GM23338 (cell line): ENCODE data around the gene TRIOBP. TPM values are rescaled to one million over a fixed set of nuclear protein-coding genes. Genes with fewer than 3 reads are reported as not detected.

ENCODE experiments used
- ATAC-seq: fragments of 200-7000 bp; cut with Tn5 transposase; 3 replicates; pipeline ENCODE4 v1.9.1; 2020
- DNase-seq: peaks from one replicate; pipeline ENCODE4 v3.0.0-alpha.2; 2015; ENCODE audit warnings: low spot score
- H2AFZ ChIP-seq: fragments of 200-600 bp; sonication (generic); 2 replicates; pipeline ENCODE4 v1.8.0; 2016; ENCODE audit warnings: antibody characterized with exemption, mild to moderate bottlenecking, moderate library complexity
- H3F3A ChIP-seq: fragments of 200-600 bp; sonication (generic); replicated peaks from 2 replicates; pipeline ENCODE4 v1.8.0; 2017; ENCODE audit warnings: antibody characterized with exemption, mixed run types, low read depth
- H3K27ac ChIP-seq: fragments of 200-600 bp; sonication (generic); 2 replicates; pipeline ENCODE4 v1.6.1; 2016; ENCODE audit warnings: low read depth
- H3K27me3 ChIP-seq: fragments of 200-600 bp; sonication (generic); 2 replicates; pipeline ENCODE4 v1.8.0; 2016; ENCODE audit warnings: mild to moderate bottlenecking, mixed run types, moderate library complexity; ENCODE audit not compliant: insufficient read depth
- H3K36me3 ChIP-seq: fragments of 200-600 bp; sonication (generic); 2 replicates; pipeline ENCODE4 v1.8.0; 2016; ENCODE audit warnings: mild to moderate bottlenecking; ENCODE audit not compliant: insufficient read depth
- H3K4me1 ChIP-seq: fragments of 200-600 bp; sonication (generic); 2 replicates; pipeline ENCODE4 v1.8.0; 2016; ENCODE audit warnings: mild to moderate bottlenecking, moderate library complexity; ENCODE audit not compliant: insufficient read depth
- H3K4me2 ChIP-seq: fragments of 200-600 bp; sonication (generic); 2 replicates; pipeline ENCODE4 v1.7.1; 2017; ENCODE audit warnings: mixed run types
- H3K4me3 ChIP-seq: fragments of 200-600 bp; sonication (generic); 2 replicates; pipeline ENCODE4 v1.6.1; 2016; ENCODE audit warnings: mixed run types
- H3K79me2 ChIP-seq: fragments of 200-600 bp; sonication (generic); replicated peaks from 2 replicates; pipeline ENCODE4 v1.8.0; 2017; ENCODE audit warnings: mild to moderate bottlenecking; ENCODE audit not compliant: insufficient read depth
- H3K9me2 ChIP-seq: fragments of 200-600 bp; sonication (generic); 2 replicates; pipeline ENCODE4 v1.8.0; 2017; ENCODE audit not compliant: insufficient read depth
- H4K20me1 ChIP-seq: fragments of 200-600 bp; sonication (generic); replicated peaks from 2 replicates; pipeline ENCODE4 v1.8.0; 2017; ENCODE audit warnings: mild to moderate bottlenecking; ENCODE audit not compliant: insufficient read depth
- H3K27ac Mint-ChIP-seq: 2 replicates; pipeline ENCODE4 v1.8.0; 2020; ENCODE audit warnings: inconsistent platforms, mild to moderate bottlenecking, moderate library complexity, mixed read lengths
- H3K27me3 Mint-ChIP-seq: 3 replicates; pipeline ENCODE4 v1.8.0; 2022; ENCODE audit warnings: low read depth, mild to moderate bottlenecking, moderate library complexity, mixed read lengths, inconsistent platforms; ENCODE audit not compliant: insufficient read depth, poor library complexity
- H3K36me3 Mint-ChIP-seq: 3 replicates; pipeline ENCODE4 v1.8.0; 2021; ENCODE audit warnings: low read depth, mild to moderate bottlenecking, inconsistent platforms, moderate library complexity, mixed read lengths
- H3K4me1 Mint-ChIP-seq: 3 replicates; pipeline ENCODE4 v1.8.0; 2020; ENCODE audit warnings: mild to moderate bottlenecking, inconsistent platforms, mixed read lengths
- H3K4me3 Mint-ChIP-seq: 3 replicates; pipeline ENCODE4 v1.8.0; 2021; ENCODE audit warnings: moderate library complexity, mild to moderate bottlenecking, inconsistent platforms, mixed read lengths
- H3K9me3 Mint-ChIP-seq: 3 replicates; pipeline ENCODE4 v1.8.0; 2020; ENCODE audit warnings: moderate library complexity, mild to moderate bottlenecking, inconsistent platforms, mixed read lengths
- CREB1 ChIP-seq: fragments of 250-450 bp; sonication (Bioruptor Pico); IDR thresholded peaks from 2 replicates; pipeline ENCODE4 v1.5.0; 2020; ENCODE audit warnings: low read depth, mild to moderate bottlenecking, moderate library complexity
- EZH2 ChIP-seq: fragments of 200-600 bp; sonication (generic); IDR thresholded peaks from one replicate; pipeline ENCODE4 v1.8.0; 2017; ENCODE audit warnings: antibody characterized with exemption, mild to moderate bottlenecking, low read depth; ENCODE audit not compliant: unreplicated experiment
- EZH2phosphoT487 ChIP-seq: fragments of 200-600 bp; sonication (generic); IDR thresholded peaks from one replicate; pipeline ENCODE4 v1.8.1; 2018; ENCODE audit warnings: antibody characterized with exemption; ENCODE audit not compliant: unreplicated experiment
- JUNB ChIP-seq: IDR thresholded peaks from one replicate; pipeline ENCODE4 v1.6.1; 2016; ENCODE audit warnings: antibody characterized with exemption; ENCODE audit not compliant: unreplicated experiment
- NANOG ChIP-seq: IDR thresholded peaks from 2 replicates; pipeline ENCODE4 v1.6.1; 2016; ENCODE audit warnings: antibody characterized with exemption, borderline replicate concordance
- POLR2AphosphoS5 ChIP-seq: IDR thresholded peaks from 2 replicates; pipeline ENCODE4 v1.6.1; 2016; ENCODE audit warnings: antibody characterized with exemption, low read depth
- STAT1 ChIP-seq: IDR thresholded peaks from one replicate; pipeline ENCODE4 v1.6.1; 2016; ENCODE audit warnings: antibody characterized with exemption; ENCODE audit not compliant: unreplicated experiment
- ZNF114 ChIP-seq: fragments of 250-450 bp; sonication (Bioruptor Pico); IDR thresholded peaks from 2 replicates; pipeline ENCODE4 v1.5.0; 2020; ENCODE audit warnings: mild to moderate bottlenecking, moderate library complexity
- ZNF331 ChIP-seq: fragments of 250-450 bp; sonication (Bioruptor Pico); IDR thresholded peaks from 2 replicates; pipeline ENCODE4 v1.5.0; 2020; ENCODE audit warnings: low read depth, mild to moderate bottlenecking, moderate library complexity
- polyA plus RNA-seq: library from polyadenylated mRNA; unstranded; fragments of >200 nt; fragmentation: Nextera tagmentation; extraction: Ambion mirVana; gene quantifications from 2 replicates; pipeline ENCODE4 v1.2.1, GENCODE V29; 2016
- total RNA-seq: library from RNA; depleted of rRNA; stranded (reverse); fragments of >200 nt; shearing (Covaris generic); gene quantifications from 2 replicates; pipeline ENCODE4 v1.2.3, GENCODE V29; 2014
- TF ChIP-seq, protein P1 (sequence below): fragments of 250-450 bp; sonication (Bioruptor Pico); IDR thresholded peaks from 2 replicates; pipeline ENCODE4 v1.5.0; 2020; ENCODE audit warnings: mild to moderate bottlenecking, moderate library complexity
- TF ChIP-seq, protein P2 (sequence below): IDR thresholded peaks from one replicate; pipeline ENCODE4 v1.6.1; 2018; ENCODE audit warnings: antibody characterized with exemption; ENCODE audit not compliant: unreplicated experiment
- TF ChIP-seq, protein P3 (sequence below), 2 experiments: fragments of 200-600 bp in 1 of 2; sonication (generic) in 1 of 2; conservative IDR thresholded peaks; 2 replicates each; pipeline versions ENCODE4 v1.5.1 to v1.6.1; 2016 to 2017; ENCODE audit warnings: antibody characterized with exemption in 2 of 2, low read depth in 2 of 2, mild to moderate bottlenecking in 2 of 2, moderate library complexity in 1 of 2
- TF ChIP-seq, protein P4 (sequence below): IDR thresholded peaks from 2 replicates; pipeline ENCODE4 v1.6.1; 2016; ENCODE audit warnings: antibody characterized with exemption

TRIOBP gene
- total and polyA plus RNA-seq, 2 experiments from 2014 or later, result 21.4 to 48.4 TPM

GRCh38 chr22:37703906-37704305 lies 7.1 kb downstream of the TRIOBP start:
- Mint-ChIP-seq H3K36me3 (peaks cover 58% of the 10 kb centered on the region), H3K4me3 (no peak overlapping the region)
- H3K79me2 ChIP-seq, result no peaks in the 10 kb centered on the region

More at GRCh38 chr22:37703906-37704305, 7.1 kb downstream of the TRIOBP start:
- peaks cover 11% of the 10 kb centered on the region for H3K27me3 Mint-ChIP-seq
- no peak for ATAC-seq
- Histone ChIP-seq H3K27ac (no peak overlapping the region), H3K4me3 (no peak overlapping the region), H2AFZ (no peak overlapping the region), H3K9me2 (no peaks in the 10 kb centered on the region), H3F3A (no peaks in the 10 kb centered on the region; the same call in 1 of the 2 replicates), H3K4me1 (no peaks in the 10 kb centered on the region), H3K4me2 (no peak overlapping the region), H3K27me3 (no peaks in the 10 kb centered on the region), H4K20me1 (no peaks in the 10 kb centered on the region; the same call in 1 of the 2 replicates), H3K36me3 (peaks cover 23% of the 10 kb centered on the region; the same call in 1 of the 2 replicates)
- TF ChIP-seq STAT1, result no peak
- TF ChIP-seq NANOG, result no peak
- no peak for TF ChIP-seq ZNF331 (CRISPR knock-in tag)
- no peak for TF ChIP-seq CREB1 (CRISPR knock-in tag)
- TF ChIP-seq, protein P1, sequence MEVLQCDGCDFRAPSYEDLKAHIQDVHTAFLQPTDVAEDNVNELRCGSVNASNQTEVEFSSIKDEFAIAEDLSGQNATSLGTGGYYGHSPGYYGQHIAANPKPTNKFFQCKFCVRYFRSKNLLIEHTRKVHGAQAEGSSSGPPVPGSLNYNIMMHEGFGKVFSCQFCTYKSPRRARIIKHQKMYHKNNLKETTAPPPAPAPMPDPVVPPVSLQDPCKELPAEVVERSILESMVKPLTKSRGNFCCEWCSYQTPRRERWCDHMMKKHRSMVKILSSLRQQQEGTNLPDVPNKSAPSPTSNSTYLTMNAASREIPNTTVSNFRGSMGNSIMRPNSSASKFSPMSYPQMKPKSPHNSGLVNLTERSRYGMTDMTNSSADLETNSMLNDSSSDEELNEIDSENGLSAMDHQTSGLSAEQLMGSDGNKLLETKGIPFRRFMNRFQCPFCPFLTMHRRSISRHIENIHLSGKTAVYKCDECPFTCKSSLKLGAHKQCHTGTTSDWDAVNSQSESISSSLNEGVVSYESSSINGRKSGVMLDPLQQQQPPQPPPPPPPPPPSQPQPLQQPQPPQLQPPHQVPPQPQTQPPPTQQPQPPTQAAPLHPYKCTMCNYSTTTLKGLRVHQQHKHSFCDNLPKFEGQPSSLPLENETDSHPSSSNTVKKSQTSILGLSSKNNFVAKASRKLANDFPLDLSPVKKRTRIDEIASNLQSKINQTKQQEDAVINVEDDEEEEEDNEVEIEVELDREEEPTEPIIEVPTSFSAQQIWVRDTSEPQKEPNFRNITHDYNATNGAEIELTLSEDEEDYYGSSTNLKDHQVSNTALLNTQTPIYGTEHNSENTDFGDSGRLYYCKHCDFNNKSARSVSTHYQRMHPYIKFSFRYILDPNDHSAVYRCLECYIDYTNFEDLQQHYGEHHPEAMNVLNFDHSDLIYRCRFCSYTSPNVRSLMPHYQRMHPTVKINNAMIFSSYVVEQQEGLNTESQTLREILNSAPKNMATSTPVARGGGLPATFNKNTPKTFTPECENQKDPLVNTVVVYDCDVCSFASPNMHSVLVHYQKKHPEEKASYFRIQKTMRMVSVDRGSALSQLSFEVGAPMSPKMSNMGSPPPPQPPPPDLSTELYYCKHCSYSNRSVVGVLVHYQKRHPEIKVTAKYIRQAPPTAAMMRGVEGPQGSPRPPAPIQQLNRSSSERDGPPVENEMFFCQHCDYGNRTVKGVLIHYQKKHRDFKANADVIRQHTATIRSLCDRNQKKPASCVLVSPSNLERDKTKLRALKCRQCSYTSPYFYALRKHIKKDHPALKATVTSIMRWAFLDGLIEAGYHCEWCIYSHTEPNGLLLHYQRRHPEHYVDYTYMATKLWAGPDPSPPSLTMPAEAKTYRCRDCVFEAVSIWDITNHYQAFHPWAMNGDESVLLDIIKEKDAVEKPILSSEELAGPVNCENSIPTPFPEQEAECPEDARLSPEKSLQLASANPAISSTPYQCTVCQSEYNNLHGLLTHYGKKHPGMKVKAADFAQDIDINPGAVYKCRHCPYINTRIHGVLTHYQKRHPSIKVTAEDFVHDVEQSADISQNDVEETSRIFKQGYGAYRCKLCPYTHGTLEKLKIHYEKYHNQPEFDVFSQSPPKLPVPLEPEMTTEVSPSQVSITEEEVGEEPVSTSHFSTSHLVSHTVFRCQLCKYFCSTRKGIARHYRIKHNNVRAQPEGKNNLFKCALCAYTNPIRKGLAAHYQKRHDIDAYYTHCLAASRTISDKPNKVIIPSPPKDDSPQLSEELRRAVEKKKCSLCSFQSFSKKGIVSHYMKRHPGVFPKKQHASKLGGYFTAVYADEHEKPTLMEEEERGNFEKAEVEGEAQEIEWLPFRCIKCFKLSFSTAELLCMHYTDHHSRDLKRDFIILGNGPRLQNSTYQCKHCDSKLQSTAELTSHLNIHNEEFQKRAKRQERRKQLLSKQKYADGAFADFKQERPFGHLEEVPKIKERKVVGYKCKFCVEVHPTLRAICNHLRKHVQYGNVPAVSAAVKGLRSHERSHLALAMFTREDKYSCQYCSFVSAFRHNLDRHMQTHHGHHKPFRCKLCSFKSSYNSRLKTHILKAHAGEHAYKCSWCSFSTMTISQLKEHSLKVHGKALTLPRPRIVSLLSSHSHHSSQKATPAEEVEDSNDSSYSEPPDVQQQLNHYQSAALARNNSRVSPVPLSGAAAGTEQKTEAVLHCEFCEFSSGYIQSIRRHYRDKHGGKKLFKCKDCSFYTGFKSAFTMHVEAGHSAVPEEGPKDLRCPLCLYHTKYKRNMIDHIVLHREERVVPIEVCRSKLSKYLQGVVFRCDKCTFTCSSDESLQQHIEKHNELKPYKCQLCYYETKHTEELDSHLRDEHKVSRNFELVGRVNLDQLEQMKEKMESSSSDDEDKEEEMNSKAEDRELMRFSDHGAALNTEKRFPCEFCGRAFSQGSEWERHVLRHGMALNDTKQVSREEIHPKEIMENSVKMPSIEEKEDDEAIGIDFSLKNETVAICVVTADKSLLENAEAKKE (CRISPR knock-in tag), result no peak
- TF ChIP-seq ZNF114, result no peak
- TF ChIP-seq, protein P2, sequence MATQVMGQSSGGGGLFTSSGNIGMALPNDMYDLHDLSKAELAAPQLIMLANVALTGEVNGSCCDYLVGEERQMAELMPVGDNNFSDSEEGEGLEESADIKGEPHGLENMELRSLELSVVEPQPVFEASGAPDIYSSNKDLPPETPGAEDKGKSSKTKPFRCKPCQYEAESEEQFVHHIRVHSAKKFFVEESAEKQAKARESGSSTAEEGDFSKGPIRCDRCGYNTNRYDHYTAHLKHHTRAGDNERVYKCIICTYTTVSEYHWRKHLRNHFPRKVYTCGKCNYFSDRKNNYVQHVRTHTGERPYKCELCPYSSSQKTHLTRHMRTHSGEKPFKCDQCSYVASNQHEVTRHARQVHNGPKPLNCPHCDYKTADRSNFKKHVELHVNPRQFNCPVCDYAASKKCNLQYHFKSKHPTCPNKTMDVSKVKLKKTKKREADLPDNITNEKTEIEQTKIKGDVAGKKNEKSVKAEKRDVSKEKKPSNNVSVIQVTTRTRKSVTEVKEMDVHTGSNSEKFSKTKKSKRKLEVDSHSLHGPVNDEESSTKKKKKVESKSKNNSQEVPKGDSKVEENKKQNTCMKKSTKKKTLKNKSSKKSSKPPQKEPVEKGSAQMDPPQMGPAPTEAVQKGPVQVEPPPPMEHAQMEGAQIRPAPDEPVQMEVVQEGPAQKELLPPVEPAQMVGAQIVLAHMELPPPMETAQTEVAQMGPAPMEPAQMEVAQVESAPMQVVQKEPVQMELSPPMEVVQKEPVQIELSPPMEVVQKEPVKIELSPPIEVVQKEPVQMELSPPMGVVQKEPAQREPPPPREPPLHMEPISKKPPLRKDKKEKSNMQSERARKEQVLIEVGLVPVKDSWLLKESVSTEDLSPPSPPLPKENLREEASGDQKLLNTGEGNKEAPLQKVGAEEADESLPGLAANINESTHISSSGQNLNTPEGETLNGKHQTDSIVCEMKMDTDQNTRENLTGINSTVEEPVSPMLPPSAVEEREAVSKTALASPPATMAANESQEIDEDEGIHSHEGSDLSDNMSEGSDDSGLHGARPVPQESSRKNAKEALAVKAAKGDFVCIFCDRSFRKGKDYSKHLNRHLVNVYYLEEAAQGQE, result no peak
- TF ChIP-seq, protein P3, sequence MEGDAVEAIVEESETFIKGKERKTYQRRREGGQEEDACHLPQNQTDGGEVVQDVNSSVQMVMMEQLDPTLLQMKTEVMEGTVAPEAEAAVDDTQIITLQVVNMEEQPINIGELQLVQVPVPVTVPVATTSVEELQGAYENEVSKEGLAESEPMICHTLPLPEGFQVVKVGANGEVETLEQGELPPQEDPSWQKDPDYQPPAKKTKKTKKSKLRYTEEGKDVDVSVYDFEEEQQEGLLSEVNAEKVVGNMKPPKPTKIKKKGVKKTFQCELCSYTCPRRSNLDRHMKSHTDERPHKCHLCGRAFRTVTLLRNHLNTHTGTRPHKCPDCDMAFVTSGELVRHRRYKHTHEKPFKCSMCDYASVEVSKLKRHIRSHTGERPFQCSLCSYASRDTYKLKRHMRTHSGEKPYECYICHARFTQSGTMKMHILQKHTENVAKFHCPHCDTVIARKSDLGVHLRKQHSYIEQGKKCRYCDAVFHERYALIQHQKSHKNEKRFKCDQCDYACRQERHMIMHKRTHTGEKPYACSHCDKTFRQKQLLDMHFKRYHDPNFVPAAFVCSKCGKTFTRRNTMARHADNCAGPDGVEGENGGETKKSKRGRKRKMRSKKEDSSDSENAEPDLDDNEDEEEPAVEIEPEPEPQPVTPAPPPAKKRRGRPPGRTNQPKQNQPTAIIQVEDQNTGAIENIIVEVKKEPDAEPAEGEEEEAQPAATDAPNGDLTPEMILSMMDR (conservative IDR thresholded peaks at IDR 0.05; ENCODE audit: low read depth in 2 of 2), result no peak
- TF ChIP-seq EZH2phosphoT487, result no peak
- TF ChIP-seq EZH2, result no peak
- TF ChIP-seq JUNB, result no peak
- TF ChIP-seq POLR2AphosphoS5, result no peak
- TF ChIP-seq, protein P4, sequence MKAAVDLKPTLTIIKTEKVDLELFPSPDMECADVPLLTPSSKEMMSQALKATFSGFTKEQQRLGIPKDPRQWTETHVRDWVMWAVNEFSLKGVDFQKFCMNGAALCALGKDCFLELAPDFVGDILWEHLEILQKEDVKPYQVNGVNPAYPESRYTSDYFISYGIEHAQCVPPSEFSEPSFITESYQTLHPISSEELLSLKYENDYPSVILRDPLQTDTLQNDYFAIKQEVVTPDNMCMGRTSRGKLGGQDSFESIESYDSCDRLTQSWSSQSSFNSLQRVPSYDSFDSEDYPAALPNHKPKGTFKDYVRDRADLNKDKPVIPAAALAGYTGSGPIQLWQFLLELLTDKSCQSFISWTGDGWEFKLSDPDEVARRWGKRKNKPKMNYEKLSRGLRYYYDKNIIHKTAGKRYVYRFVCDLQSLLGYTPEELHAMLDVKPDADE, result no peak
- no peak overlapping the region for H3K27ac Mint-ChIP-seq
- peaks cover 4% of the 10 kb centered on the region for H3K4me1 Mint-ChIP-seq
- DNase-seq, result no peak
- no peaks in the 10 kb centered on the region for H3K9me3 Mint-ChIP-seq
